GM20431 (cell line): ENCODE data around the gene KIR2DL4.
"Not testable (repeated sequence)": the region's sequence is repeated elsewhere in the genome, so short reads cannot be mapped to it uniquely, and the experiment has no call there.

ENCODE experiments used
- in situ Hi-C: fragments of 300-500 bp; cut with MseI, MboI; formaldehyde crosslinking; loops from one replicate; pipeline ENCODE4 v1.15.0; 2020; ENCODE audit warnings: low sequenced_read_pairs; ENCODE audit not compliant: unreplicated experiment

KIR2DL4 gene

DNA sequence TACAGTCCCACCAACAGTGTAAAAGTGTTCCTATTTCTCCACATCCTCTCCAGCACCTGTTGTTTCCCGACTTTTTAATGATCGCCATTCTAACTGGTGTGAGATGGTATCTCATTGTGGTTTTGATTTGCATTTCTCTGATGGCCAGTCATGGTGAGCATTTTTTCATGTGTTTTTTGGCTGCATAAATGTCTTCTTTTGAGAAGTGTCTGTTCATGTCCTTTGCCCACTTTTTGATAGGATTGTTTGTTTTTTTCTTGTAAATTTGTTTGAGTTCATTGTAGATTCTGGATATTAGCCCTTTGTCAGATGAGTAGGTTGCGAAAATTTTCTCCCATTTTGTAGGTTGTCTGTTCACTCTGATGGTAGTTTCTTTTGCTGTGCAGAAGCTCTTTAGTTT lies 60.0 kb downstream of the KIR2DL4 start:
- in situ Hi-C loops: not testable (repeated sequence)
